ENCODE data around the gene ZNF708. TPM values are rescaled to one million over a fixed set of nuclear protein-coding genes. Genes with fewer than 3 reads are reported as not detected.

Gene ZNF708
- total and polyA plus RNA-seq, 9 of the 15 experiments (the other 6 are each of a cell fraction or from before 2014, with no cell fraction given), result 2.9 to 11.9 (median 6.7) TPM

- TF ChIP-seq CHCHD3 (CRISPR knock-in tag; IDR thresholded peaks at IDR 0.05), result no peak
- no peak for TF ChIP-seq U2AF1 (optimal IDR thresholded peaks at IDR 0.05; ENCODE audit: low read depth, low read length)
- TF ChIP-seq KLF16 (IDR thresholded peaks at IDR 0.05), result no peak
- TF ChIP-seq EGR1 (conservative IDR thresholded peaks at IDR 0.05), result no peak
- TF ChIP-seq USF2 (CRISPR knock-in tag; IDR thresholded peaks at IDR 0.05), result no peak
- TF ChIP-seq ZKSCAN1 (IDR thresholded peaks at IDR 0.05; ENCODE audit: low read depth, low read length), result no peak
- TF ChIP-seq RNF2 (IDR thresholded peaks at IDR 0.05), result no peak
- no peak for TF ChIP-seq CC2D1A (IDR thresholded peaks at IDR 0.05)
- TF ChIP-seq SNRNP70 (optimal IDR thresholded peaks at IDR 0.05; ENCODE audit: low read depth, low read length), result no peak
- TF ChIP-seq HDAC6 (IDR thresholded peaks at IDR 0.05; ENCODE audit: low read depth, low read length), result no peak
- TF ChIP-seq, protein P1, sequence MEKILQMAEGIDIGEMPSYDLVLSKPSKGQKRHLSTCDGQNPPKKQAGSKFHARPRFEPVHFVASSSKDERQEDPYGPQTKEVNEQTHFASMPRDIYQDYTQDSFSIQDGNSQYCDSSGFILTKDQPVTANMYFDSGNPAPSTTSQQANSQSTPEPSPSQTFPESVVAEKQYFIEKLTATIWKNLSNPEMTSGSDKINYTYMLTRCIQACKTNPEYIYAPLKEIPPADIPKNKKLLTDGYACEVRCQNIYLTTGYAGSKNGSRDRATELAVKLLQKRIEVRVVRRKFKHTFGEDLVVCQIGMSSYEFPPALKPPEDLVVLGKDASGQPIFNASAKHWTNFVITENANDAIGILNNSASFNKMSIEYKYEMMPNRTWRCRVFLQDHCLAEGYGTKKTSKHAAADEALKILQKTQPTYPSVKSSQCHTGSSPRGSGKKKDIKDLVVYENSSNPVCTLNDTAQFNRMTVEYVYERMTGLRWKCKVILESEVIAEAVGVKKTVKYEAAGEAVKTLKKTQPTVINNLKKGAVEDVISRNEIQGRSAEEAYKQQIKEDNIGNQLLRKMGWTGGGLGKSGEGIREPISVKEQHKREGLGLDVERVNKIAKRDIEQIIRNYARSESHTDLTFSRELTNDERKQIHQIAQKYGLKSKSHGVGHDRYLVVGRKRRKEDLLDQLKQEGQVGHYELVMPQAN (IDR thresholded peaks at IDR 0.05; ENCODE audit: borderline replicate concordance), result no peak
- no peak for TF ChIP-seq MTF1 (CRISPR knock-in tag; IDR thresholded peaks at IDR 0.05; ENCODE audit: borderline replicate concordance)
- TF ChIP-seq HDAC8 (tag; IDR thresholded peaks at IDR 0.05), result no peak
- TF ChIP-seq CBX8 (IDR thresholded peaks at IDR 0.05; ENCODE audit: borderline replicate concordance, extremely low read depth, low read depth, low read length, poor library complexity, severe bottlenecking), result no peak
- no peak for TF ChIP-seq MXD1 (CRISPR knock-in tag; IDR thresholded peaks at IDR 0.05; ENCODE audit: borderline replicate concordance, poor library complexity, severe bottlenecking)
- TF ChIP-seq SOX6 (IDR thresholded peaks at IDR 0.05), result no peak
- TF ChIP-seq ZNF589 (CRISPR knock-in tag; IDR thresholded peaks at IDR 0.05; ENCODE audit: low read depth), result no peak
- TF ChIP-seq PTBP1 (IDR thresholded peaks at IDR 0.05; ENCODE audit: low read depth, low read length), result no peak
- no peak for TF ChIP-seq JUNB (CRISPR knock-in tag; conservative IDR thresholded peaks at IDR 0.05)
- TF ChIP-seq THAP12 (CRISPR knock-in tag; IDR thresholded peaks at IDR 0.05), result 0 out of 2 replicates have a peak, but pooled peaks have one; percentile 7
- TF ChIP-seq ZKSCAN8 (CRISPR knock-in tag; IDR thresholded peaks at IDR 0.05), result no peak
- no peak for TF ChIP-seq ZC3H4 (CRISPR knock-in tag; IDR thresholded peaks at IDR 0.05; ENCODE audit: borderline replicate concordance)
- no peak for TF ChIP-seq ZNF717 (CRISPR knock-in tag; IDR thresholded peaks at IDR 0.05)
- TF ChIP-seq, protein P2, sequence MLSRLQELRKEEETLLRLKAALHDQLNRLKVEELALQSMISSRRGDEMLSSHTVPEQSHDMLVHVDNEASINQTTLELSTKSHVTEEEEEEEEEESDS (CRISPR knock-in tag; IDR thresholded peaks at IDR 0.05), result no peak
- TF ChIP-seq ZNF830 (CRISPR knock-in tag; IDR thresholded peaks at IDR 0.05), result no peak
These were observed at the start of gene ZNF708 (continued) for GRCh38 chr19:21328885-21329605.

Data from K562 (cell line).